Liver (tissue), 9 donors: ENCODE measurements around the gene APBA2. TPM values are rescaled to one million over a fixed set of nuclear protein-coding genes. Genes with fewer than 3 reads are reported as not detected.
A peak's percentile ranks its signal among the peaks of the same experiment; 100 is the strongest.

Experiments used
- DNase-seq: peaks from one replicate; pipeline ENCODE4 v3.0.0-alpha.2; 2017; ENCODE audit warnings: low spot score
- H3K27ac ChIP-seq, 2 donors: one replicate each; pipeline ENCODE4 v1.7.0; 2013; ENCODE audit warnings: inconsistent platforms in 2 of 2, low read length in 2 of 2, control low read depth in 1 of 2, low read depth in 1 of 2, mild to moderate bottlenecking in 1 of 2
- H3K27me3 ChIP-seq, 4 donors: one replicate each; pipeline versions ENCODE4 v1.6.1 to v1.7.0; 2013; ENCODE audit warnings: low read length in 3 of 4, inconsistent platforms in 1 of 4, mild to moderate bottlenecking in 1 of 4, moderate library complexity in 1 of 4; ENCODE audit not compliant: control insufficient read depth in 4 of 4, insufficient read depth in 4 of 4
- H3K36me3 ChIP-seq, 4 donors: one replicate each; pipeline versions ENCODE4 v1.6.1 to v1.7.0; 2013; ENCODE audit warnings: low read length in 3 of 4, mild to moderate bottlenecking in 3 of 4, low read depth in 1 of 4, moderate library complexity in 1 of 4; ENCODE audit not compliant: control insufficient read depth in 4 of 4, insufficient read depth in 3 of 4
- H3K4me1 ChIP-seq, 4 donors: one replicate each; pipeline versions ENCODE4 v1.6.1 to v1.7.0; 2013; ENCODE audit warnings: low read length in 3 of 4, mild to moderate bottlenecking in 3 of 4, moderate library complexity in 1 of 4; ENCODE audit not compliant: control insufficient read depth in 4 of 4, insufficient read depth in 4 of 4
- H3K4me3 ChIP-seq, 3 donors: one replicate each; pipeline versions ENCODE4 v1.6.1 to v1.7.0; 2013; ENCODE audit warnings: low read length in 3 of 3, control low read depth in 1 of 3, low read depth in 1 of 3, mild to moderate bottlenecking in 1 of 3
- H3K9ac ChIP-seq, 2 donors: one replicate each; pipeline ENCODE4 v1.7.0; 2013; ENCODE audit warnings: low read length in 2 of 2, mild to moderate bottlenecking in 2 of 2, moderate library complexity in 2 of 2, control low read depth in 1 of 2, low read depth in 1 of 2
- H3K9me3 ChIP-seq, 4 donors: one replicate each; pipeline versions ENCODE4 v1.6.1 to v1.7.0; 2013; ENCODE audit warnings: low read length in 3 of 4; ENCODE audit not compliant: control insufficient read depth in 4 of 4
- CTCF ChIP-seq: fragments of 150-350 bp; IDR thresholded peaks from 2 replicates; pipeline ENCODE4 v1.5.1; 2017; ENCODE audit warnings: improper control_type of control experiment, low read depth, low read length; ENCODE audit not compliant: missing input control
- JUND ChIP-seq, 2 donors: IDR thresholded peaks; 2 replicates each; pipeline ENCODE4 v1.6.1; 2016; ENCODE audit warnings: antibody characterized with exemption in 2 of 2
- RAD21 ChIP-seq, 2 donors: IDR thresholded peaks; 2 replicates each; pipeline ENCODE4 v1.6.1; 2016; ENCODE audit warnings: antibody characterized with exemption in 2 of 2, mild to moderate bottlenecking in 2 of 2
- RXRA ChIP-seq, 2 donors: IDR thresholded peaks; 2 replicates each; pipeline ENCODE4 v1.6.1; 2017 to 2018; ENCODE audit warnings: antibody characterized with exemption in 2 of 2, mild to moderate bottlenecking in 1 of 2
- YY1 ChIP-seq: IDR thresholded peaks from 2 replicates; pipeline ENCODE4 v1.6.1; 2016; ENCODE audit warnings: antibody characterized with exemption, mild to moderate bottlenecking
- WGBS: extraction: QIAGEN DNeasy Blood & Tissue Kit; methylation state at CpG from one replicate; pipeline ENCODE4 v1.1.7; 2013; 5-methylcytosine and 5-hydroxymethylcytosine counted together
- polyA plus RNA-seq, 2 donors: library from polyadenylated mRNA; stranded (reverse) in 1 of 2; unstranded in 1 of 2; fragments of 200-250 nt in 1 of 2; fragments of >200 nt in 1 of 2; fragmentation: Nextera tagmentation in 1 of 2; extraction: Ambion mirVana in 1 of 2; gene quantifications; one replicate each; pipeline versions ENCODE4 v1.2.1 to v1.2.3, GENCODE V29; 2013 to 2015
- total RNA-seq, 2 donors: library from RNA; depleted of rRNA; stranded (reverse); fragments of >200 nt; gene quantifications; one replicate each; pipeline ENCODE4 v1.2.3, GENCODE V29; 2014
- TF ChIP-seq, protein P1 (sequence below): IDR thresholded peaks from 2 replicates; pipeline ENCODE4 v1.6.1; 2016; ENCODE audit warnings: antibody characterized with exemption
- TF ChIP-seq, protein P2 (sequence below): IDR thresholded peaks from 2 replicates; pipeline ENCODE4 v1.6.1; 2016; ENCODE audit warnings: antibody characterized with exemption
- TF ChIP-seq, protein P3 (sequence below): IDR thresholded peaks from 2 replicates; pipeline ENCODE4 v1.6.1; 2016; ENCODE audit warnings: antibody characterized with exemption, mild to moderate bottlenecking
- donor health status: healthy.
- donor health status: healthy.
- donor health status: healthy.
- donor health status: healthy.
- donor health status: healthy.

Gene APBA2
- total and polyA plus RNA-seq, 4 donors: 0.38 to 2.9 (median 1.7) TPM

- no peaks in the 10 kb centered on the region for H3K9me3 ChIP-seq
- peaks cover 0 to 4% (median 0%) of the 10 kb centered on the region in 4 donors for H3K27me3 ChIP-seq
- H3K36me3 ChIP-seq: no peaks in the 10 kb centered on the region
- no peak for DNase-seq
- no peaks in the 10 kb centered on the region for H3K4me1 ChIP-seq
- no peak overlapping the region for H3K27ac ChIP-seq
- H3K4me3 ChIP-seq: no peak overlapping the region
- no peak overlapping the region for H3K9ac ChIP-seq
- TF ChIP-seq JUND (IDR thresholded peaks at IDR 0.05) (no peak), RXRA (IDR thresholded peaks at IDR 0.05) (no peak)
- TF ChIP-seq, protein P1, sequence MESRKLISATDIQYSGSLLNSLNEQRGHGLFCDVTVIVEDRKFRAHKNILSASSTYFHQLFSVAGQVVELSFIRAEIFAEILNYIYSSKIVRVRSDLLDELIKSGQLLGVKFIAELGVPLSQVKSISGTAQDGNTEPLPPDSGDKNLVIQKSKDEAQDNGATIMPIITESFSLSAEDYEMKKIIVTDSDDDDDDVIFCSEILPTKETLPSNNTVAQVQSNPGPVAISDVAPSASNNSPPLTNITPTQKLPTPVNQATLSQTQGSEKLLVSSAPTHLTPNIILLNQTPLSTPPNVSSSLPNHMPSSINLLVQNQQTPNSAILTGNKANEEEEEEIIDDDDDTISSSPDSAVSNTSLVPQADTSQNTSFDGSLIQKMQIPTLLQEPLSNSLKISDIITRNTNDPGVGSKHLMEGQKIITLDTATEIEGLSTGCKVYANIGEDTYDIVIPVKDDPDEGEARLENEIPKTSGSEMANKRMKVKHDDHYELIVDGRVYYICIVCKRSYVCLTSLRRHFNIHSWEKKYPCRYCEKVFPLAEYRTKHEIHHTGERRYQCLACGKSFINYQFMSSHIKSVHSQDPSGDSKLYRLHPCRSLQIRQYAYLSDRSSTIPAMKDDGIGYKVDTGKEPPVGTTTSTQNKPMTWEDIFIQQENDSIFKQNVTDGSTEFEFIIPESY: no peak
- TF ChIP-seq, protein P2, sequence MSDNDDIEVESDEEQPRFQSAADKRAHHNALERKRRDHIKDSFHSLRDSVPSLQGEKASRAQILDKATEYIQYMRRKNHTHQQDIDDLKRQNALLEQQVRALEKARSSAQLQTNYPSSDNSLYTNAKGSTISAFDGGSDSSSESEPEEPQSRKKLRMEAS: no peak
- WGBS: 88% methylated on average over 7 of the region's 7 CpGs
Measured at GRCh38 chr15:28974142-28974541, 88.4 kb downstream of the APBA2 start.

GRCh38 chr15:28975766-28976179, 90.0 kb downstream of the APBA2 start:
- no peak overlapping the region for H3K4me3 ChIP-seq
- H3K9me3 ChIP-seq: no peaks in the 10 kb centered on the region
- no peaks in the 10 kb centered on the region for H3K4me1 ChIP-seq
- no peaks in the 10 kb centered on the region for H3K36me3 ChIP-seq
- TF ChIP-seq YY1 (no peak), CTCF (peak; percentile 52), RAD21 (IDR thresholded peaks at IDR 0.05) (peak; percentile 68 to 76)
- TF ChIP-seq, protein P1: no peak
- H3K27ac ChIP-seq: no peak overlapping the region
- under 1% methylated on average over 2 of the region's 2 CpGs for WGBS
- H3K9ac ChIP-seq: no peak overlapping the region
- H3K27me3 ChIP-seq: no peaks in the 10 kb centered on the region
- DNase-seq: peak; percentile 68

DNA sequence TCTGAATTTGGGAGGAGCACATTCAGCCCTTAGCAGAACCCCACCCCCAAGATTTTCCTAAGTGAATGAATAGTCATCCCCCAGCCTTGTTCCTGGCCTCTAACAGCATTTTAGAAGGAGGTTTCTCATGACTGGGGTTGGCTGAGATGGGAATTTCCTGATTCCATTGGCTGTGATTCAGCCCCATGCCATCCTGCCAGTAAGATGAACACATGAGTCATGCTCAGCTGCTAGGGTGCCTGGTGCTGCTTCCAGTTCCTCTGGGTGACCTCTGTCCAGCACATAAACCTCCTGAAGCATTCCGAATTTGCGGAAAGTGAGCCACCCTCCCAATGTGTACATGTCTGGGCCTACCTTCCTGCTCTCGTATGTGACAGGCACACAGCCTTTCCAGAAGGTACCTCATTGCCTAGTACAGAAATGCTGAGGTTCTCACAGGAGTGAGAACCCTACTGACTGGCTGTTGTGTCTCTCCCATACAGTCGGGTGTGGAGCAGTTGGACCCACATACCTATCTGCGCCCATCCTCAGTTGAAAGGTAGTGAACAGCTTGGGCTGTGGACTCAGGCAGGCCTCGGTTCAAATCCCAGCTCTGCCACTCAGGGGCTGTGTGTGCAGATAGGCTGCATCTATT, 91.7 kb downstream of the APBA2 start:
- Histone ChIP-seq H3K9ac (no peak overlapping the region), H3K27me3 (no peaks in the 10 kb centered on the region), H3K4me3 (no peak overlapping the region), H3K4me1 (no peaks in the 10 kb centered on the region), H3K9me3 (no peaks in the 10 kb centered on the region), H3K36me3 (no peaks in the 10 kb centered on the region), H3K27ac (no peak overlapping the region)
- DNase-seq: no peak
- TF ChIP-seq RXRA (IDR thresholded peaks at IDR 0.05): no peak
- TF ChIP-seq, protein P2: no peak
- TF ChIP-seq CTCF: no peak
- TF ChIP-seq, protein P3, sequence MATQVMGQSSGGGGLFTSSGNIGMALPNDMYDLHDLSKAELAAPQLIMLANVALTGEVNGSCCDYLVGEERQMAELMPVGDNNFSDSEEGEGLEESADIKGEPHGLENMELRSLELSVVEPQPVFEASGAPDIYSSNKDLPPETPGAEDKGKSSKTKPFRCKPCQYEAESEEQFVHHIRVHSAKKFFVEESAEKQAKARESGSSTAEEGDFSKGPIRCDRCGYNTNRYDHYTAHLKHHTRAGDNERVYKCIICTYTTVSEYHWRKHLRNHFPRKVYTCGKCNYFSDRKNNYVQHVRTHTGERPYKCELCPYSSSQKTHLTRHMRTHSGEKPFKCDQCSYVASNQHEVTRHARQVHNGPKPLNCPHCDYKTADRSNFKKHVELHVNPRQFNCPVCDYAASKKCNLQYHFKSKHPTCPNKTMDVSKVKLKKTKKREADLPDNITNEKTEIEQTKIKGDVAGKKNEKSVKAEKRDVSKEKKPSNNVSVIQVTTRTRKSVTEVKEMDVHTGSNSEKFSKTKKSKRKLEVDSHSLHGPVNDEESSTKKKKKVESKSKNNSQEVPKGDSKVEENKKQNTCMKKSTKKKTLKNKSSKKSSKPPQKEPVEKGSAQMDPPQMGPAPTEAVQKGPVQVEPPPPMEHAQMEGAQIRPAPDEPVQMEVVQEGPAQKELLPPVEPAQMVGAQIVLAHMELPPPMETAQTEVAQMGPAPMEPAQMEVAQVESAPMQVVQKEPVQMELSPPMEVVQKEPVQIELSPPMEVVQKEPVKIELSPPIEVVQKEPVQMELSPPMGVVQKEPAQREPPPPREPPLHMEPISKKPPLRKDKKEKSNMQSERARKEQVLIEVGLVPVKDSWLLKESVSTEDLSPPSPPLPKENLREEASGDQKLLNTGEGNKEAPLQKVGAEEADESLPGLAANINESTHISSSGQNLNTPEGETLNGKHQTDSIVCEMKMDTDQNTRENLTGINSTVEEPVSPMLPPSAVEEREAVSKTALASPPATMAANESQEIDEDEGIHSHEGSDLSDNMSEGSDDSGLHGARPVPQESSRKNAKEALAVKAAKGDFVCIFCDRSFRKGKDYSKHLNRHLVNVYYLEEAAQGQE: peak; percentile 88
- WGBS: 89% methylated on average over 6 of the region's 6 CpGs
